MCF 10A (cell line): ENCODE results near the gene LRIT3. TPM values are rescaled to one million over a fixed set of nuclear protein-coding genes. Genes with fewer than 3 reads are reported as not detected.
"Not testable (repeated sequence)": the region's sequence is repeated elsewhere in the genome, so short reads cannot be mapped to it uniquely, and the experiment has no call there.

Source experiments
- BruUV-seq: library from RNA; stranded (reverse); fragments of 400-500 nt; replicated peaks from 2 replicates; lab custom pipeline; 2021; lab: Mats Ljungman, UMichigan
- CTCF ChIA-PET: fragments of 300-600 bp; sonication (Branson Sonifier 250); formaldehyde crosslinking; extraction: SDS; loops from one replicate; lab custom pipeline; 2021; ENCODE audit warnings: antibody characterized with exemption, inconsistent platforms; lab: Yijun Ruan, JAX
- POLR2A ChIA-PET: fragments of 300-600, 350-650 bp; sonication (Branson Sonifier 250); formaldehyde crosslinking; extraction: SDS; loops from one replicate; lab custom pipeline; 2020; ENCODE audit warnings: antibody characterized with exemption, inconsistent platforms; lab: Yijun Ruan, JAX
- DNase-seq: peaks from one replicate; pipeline ENCODE4 v3.0.0-alpha.2; 2018; ENCODE audit not compliant: unreplicated experiment
- H3K27ac Mint-ChIP-seq: one replicate; pipeline ENCODE4 v1.8.0; 2022; ENCODE audit warnings: mild to moderate bottlenecking, low read depth, mixed read lengths; ENCODE audit not compliant: unreplicated experiment
- H3K27me3 Mint-ChIP-seq: one replicate; pipeline ENCODE4 v1.8.0; 2022; ENCODE audit warnings: mixed read lengths; ENCODE audit not compliant: insufficient read depth, unreplicated experiment
- H3K36me3 Mint-ChIP-seq: one replicate; pipeline ENCODE4 v1.8.0; 2022; ENCODE audit warnings: mild to moderate bottlenecking, moderate library complexity, mixed read lengths; ENCODE audit not compliant: insufficient read depth, unreplicated experiment
- H3K4me1 Mint-ChIP-seq: one replicate; pipeline ENCODE4 v1.8.0; 2022; ENCODE audit warnings: mixed read lengths; ENCODE audit not compliant: insufficient read depth, unreplicated experiment
- H3K4me3 Mint-ChIP-seq: one replicate; pipeline ENCODE4 v1.8.0; 2022; ENCODE audit warnings: mild to moderate bottlenecking, moderate library complexity, mixed read lengths; ENCODE audit not compliant: unreplicated experiment
- H3K9me3 Mint-ChIP-seq: one replicate; pipeline ENCODE4 v1.8.0; 2022; ENCODE audit warnings: mixed read lengths; ENCODE audit not compliant: unreplicated experiment
- intact Hi-C: fragments of 100-400 bp; cut with micrococcal nuclease; formaldehyde crosslinking; loops from 2 replicates; pipeline ENCODE4 v1.14.1; 2022
- total RNA-seq: library from RNA; stranded (reverse); gene quantifications from 2 replicates; pipeline ENCODE4 v1.2.3, GENCODE V29; 2022
- TF ChIP-seq, protein P1 (sequence below): fragments of 200-600 bp; IDR thresholded peaks from one replicate; pipeline ENCODE4 v1.8.0; 2022; ENCODE audit warnings: antibody characterized with exemption, mild to moderate bottlenecking; ENCODE audit not compliant: unreplicated experiment

Gene LRIT3
- total RNA-seq, 1 experiment from 2014 or later, result 0.35 TPM

DNA sequence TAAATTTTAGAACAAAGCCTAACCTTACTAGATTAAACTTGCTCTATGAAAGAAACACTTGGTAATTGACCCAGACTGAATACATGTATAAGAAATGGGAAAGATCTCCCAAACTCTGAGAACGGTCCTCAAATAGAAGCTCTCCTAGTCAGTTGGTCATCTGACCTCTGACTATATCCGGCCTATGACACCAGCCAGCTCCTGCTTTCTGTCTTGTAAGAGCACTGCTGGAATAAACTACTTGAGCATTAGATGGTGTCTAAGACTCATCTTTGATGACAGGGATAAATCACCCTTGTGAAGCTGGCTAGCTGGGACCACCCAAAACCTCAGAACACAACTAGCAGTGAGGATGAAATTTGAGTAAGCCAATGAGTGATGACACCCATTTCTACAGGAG lies 24.2 kb downstream of the LRIT3 start:
- Mint-ChIP-seq H3K4me1 (no peaks in the 10 kb centered on the region), H3K4me3 (no peak overlapping the region), H3K36me3 (no peaks in the 10 kb centered on the region), H3K27ac (no peak overlapping the region), H3K9me3 (no peaks in the 10 kb centered on the region), H3K27me3 (no peaks in the 10 kb centered on the region)
- no peak for DNase-seq
- TF ChIP-seq, protein P1, sequence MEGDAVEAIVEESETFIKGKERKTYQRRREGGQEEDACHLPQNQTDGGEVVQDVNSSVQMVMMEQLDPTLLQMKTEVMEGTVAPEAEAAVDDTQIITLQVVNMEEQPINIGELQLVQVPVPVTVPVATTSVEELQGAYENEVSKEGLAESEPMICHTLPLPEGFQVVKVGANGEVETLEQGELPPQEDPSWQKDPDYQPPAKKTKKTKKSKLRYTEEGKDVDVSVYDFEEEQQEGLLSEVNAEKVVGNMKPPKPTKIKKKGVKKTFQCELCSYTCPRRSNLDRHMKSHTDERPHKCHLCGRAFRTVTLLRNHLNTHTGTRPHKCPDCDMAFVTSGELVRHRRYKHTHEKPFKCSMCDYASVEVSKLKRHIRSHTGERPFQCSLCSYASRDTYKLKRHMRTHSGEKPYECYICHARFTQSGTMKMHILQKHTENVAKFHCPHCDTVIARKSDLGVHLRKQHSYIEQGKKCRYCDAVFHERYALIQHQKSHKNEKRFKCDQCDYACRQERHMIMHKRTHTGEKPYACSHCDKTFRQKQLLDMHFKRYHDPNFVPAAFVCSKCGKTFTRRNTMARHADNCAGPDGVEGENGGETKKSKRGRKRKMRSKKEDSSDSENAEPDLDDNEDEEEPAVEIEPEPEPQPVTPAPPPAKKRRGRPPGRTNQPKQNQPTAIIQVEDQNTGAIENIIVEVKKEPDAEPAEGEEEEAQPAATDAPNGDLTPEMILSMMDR, result no peak
- BruUV-seq, result no TSS peak
- CTCF ChIA-PET, result no interaction called here
- intact Hi-C loops, result no loop called here
- POLR2A ChIA-PET, result no interaction called here

DNA sequence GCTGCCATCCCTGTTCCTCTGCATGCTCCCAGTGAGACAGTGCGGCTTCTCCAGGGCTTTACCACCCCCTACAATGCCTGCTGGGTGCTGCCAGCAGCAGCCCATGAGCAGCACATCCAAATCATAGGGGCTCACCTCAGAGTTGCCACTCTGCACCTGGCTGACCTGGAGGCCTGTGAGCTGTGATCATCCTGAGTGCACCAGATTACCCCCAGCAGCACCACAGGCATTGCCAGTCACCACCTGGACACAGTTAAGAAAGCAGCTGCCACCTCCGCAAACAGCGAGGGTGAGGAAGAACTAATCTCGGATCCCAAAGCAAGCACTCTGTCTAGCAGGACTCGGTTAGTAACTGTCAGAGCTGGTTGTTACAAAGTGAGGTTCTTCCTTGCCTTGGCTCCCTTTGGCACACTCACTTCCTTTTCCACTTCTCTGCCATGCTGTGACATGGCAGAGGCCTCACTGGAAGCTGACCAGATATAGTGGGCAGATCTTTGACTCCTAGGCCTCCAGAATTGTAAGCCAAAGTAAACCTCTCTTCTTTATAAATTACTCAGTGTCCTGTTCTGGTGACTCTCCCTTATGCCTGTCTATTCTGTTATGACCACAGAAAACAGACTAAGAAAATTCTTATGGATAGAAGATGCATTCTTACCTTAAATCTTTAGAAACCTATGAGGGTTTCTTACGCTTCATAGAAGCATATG lies 25.2 kb downstream of the LRIT3 start:
- no peak for DNase-seq
- intact Hi-C loops, result no loop called here

DNA sequence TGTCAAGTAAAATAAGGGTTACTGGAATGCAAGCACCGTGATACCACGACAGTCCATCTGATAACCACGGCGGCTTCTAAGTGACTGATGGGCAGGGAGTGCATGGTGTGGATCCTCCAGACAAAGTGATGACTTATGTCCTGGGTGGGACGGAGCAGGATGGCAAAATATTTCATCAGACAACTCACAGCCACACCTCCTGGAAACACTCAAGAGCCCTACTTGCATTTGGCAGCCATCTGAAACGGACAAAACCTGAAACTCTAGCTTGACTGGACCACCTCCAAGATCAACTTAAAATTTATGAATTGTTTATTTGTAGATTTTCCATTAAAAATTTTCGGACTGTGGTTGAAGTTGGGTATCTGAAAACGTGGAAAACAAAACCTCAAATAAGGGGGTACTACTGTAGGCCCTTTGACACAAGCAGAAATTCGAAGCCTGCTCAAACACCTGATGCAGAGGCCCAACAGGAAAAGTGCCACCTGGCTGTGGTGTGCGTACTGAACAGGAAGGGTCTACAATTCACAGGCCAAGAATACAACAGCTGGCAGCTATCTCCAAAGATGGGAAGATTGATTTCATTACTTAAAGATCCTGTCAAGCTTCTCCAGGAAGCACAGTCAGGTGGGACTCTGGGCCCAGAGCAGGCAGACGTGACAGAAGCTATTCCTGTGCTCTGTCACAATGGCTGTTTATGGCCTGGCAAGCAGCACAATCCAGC lies 26.0 kb downstream of the LRIT3 start:
- H3K4me3 Mint-ChIP-seq, result no peak overlapping the region
- no peaks in the 10 kb centered on the region for H3K4me1 Mint-ChIP-seq
- no peaks in the 10 kb centered on the region for H3K9me3 Mint-ChIP-seq
- peak; percentile 38 for DNase-seq
- H3K27me3 Mint-ChIP-seq, result no peaks in the 10 kb centered on the region
- no peaks in the 10 kb centered on the region for H3K36me3 Mint-ChIP-seq
- TF ChIP-seq, protein P1, result no peak
- H3K27ac Mint-ChIP-seq, result no peak overlapping the region
- ChIA-PET POLR2A (no interaction called here), CTCF (no interaction called here)
- intact Hi-C loops, result no loop called here
- TSS peak; percentile 96 for BruUV-seq

More for the DNA sequence above, 25.2 kb downstream of the LRIT3 start:
- H3K4me1 Mint-ChIP-seq, result no peaks in the 10 kb centered on the region
- H3K27me3 Mint-ChIP-seq, result no peaks in the 10 kb centered on the region
- BruUV-seq, result no TSS peak
- no peaks in the 10 kb centered on the region for H3K9me3 Mint-ChIP-seq
- no peaks in the 10 kb centered on the region for H3K36me3 Mint-ChIP-seq
- CTCF ChIA-PET, result interaction anchor here (0.8 kb wide), 1 partner anchor 1282 kb away, joined by 3 read pairs; no protein-coding TSS in a partner anchor
- TF ChIP-seq, protein P1, result no peak
- no peak overlapping the region for H3K27ac Mint-ChIP-seq
- no peak overlapping the region for H3K4me3 Mint-ChIP-seq
- POLR2A ChIA-PET, result no interaction called here

DNA sequence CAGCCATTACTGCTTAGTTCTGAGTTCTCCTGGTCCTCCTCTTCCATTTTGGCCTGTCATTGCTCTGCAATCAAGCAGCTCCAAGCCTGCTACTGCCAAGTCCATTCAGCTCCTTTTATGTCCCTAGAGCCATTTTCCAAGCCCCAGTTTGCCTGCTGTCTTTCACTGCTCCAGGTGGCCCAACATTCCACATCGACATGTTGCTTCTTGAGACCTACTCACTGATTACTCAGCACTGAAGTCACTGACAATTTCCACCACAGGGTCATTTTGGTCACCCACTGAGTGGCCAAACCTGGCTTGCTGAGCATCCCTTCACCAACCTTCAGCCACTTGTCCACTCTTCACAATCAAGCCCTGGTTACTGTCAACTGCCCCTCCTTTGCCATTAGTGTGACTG lies 27.2 kb downstream of the LRIT3 start:
- POLR2A ChIA-PET, result no interaction called here
- H3K36me3 Mint-ChIP-seq, result no peaks in the 10 kb centered on the region
- no peaks in the 10 kb centered on the region for H3K27me3 Mint-ChIP-seq
- TF ChIP-seq, protein P1, result no peak
- H3K27ac Mint-ChIP-seq, result no peak overlapping the region
- intact Hi-C loops, result no loop called here
- no peak for DNase-seq
- H3K9me3 Mint-ChIP-seq, result no peaks in the 10 kb centered on the region
- BruUV-seq, result no TSS peak
- no peak overlapping the region for H3K4me3 Mint-ChIP-seq
- CTCF ChIA-PET, result no interaction called here
- H3K4me1 Mint-ChIP-seq, result no peaks in the 10 kb centered on the region

DNA sequence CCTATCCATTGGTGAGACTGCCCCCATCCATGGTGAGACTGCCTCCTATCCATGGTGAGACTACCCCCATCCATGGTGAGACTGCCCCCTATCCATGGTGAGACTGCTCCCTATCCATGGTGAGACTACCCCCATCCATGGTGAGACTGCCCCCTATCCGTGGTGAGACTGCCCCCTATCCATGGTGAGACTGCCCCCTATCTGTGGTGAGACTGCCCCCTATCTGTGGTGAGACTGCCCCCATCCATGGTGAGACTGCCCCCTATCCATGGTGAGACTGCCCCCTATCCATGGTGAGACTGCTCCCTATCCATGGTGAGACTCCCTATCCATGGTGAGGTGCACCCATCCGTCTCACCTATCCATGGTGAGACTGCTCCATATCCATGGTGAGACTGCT lies 27.6 kb downstream of the LRIT3 start:
- CTCF ChIA-PET, H3K27ac Mint-ChIP-seq, H3K4me3 Mint-ChIP-seq, intact Hi-C loops, H3K36me3 Mint-ChIP-seq, H3K9me3 Mint-ChIP-seq, POLR2A ChIA-PET, H3K4me1 Mint-ChIP-seq, H3K27me3 Mint-ChIP-seq, DNase-seq, BruUV-seq: not testable (repeated sequence)
